HEK293T (cell line): ENCODE measurements around the gene SCNN1G.

Source experiments
- ARNT ChIP-seq: fragments of 450-650 bp; IDR thresholded peaks from 2 replicates; pipeline ENCODE4 v1.6.1; 2017; ENCODE audit warnings: mild to moderate bottlenecking
- BHLHE40 ChIP-seq: fragments of 450-650 bp; IDR thresholded peaks from 2 replicates; pipeline ENCODE4 v1.6.1; 2016; ENCODE audit warnings: mild to moderate bottlenecking, moderate library complexity, borderline replicate concordance
- ELF4 ChIP-seq: fragments of 450-650 bp; IDR thresholded peaks from 2 replicates; pipeline ENCODE4 v1.6.1; 2017; ENCODE audit warnings: antibody characterized with exemption
- FOXA1 ChIP-seq: fragments of 450-650 bp; IDR thresholded peaks from 2 replicates; pipeline ENCODE4 v1.6.1; 2016; ENCODE audit warnings: mild to moderate bottlenecking
- FOXK2 ChIP-seq: fragments of 450-650 bp; IDR thresholded peaks from 2 replicates; pipeline ENCODE4 v1.6.1; 2016; ENCODE audit warnings: mild to moderate bottlenecking
- L3MBTL2 ChIP-seq: fragments of 450-650 bp; conservative IDR thresholded peaks from 2 replicates; pipeline ENCODE4 v1.6.1; 2016; ENCODE audit warnings: mild to moderate bottlenecking
- LEF1 ChIP-seq: fragments of 450-650 bp; IDR thresholded peaks from 2 replicates; pipeline ENCODE4 v1.6.1; 2017; ENCODE audit warnings: mild to moderate bottlenecking, borderline replicate concordance
- SP1 ChIP-seq: fragments of 450-650 bp; IDR thresholded peaks from 2 replicates; pipeline ENCODE4 v1.6.1; 2017
- TARDBP ChIP-seq: fragments of 450-650 bp; IDR thresholded peaks from 2 replicates; pipeline ENCODE4 v1.6.1; 2016

- no peak for TF ChIP-seq FOXA1
- TF ChIP-seq SP1 = no peak
- no peak for TF ChIP-seq FOXK2
- TF ChIP-seq L3MBTL2 = no peak
- TF ChIP-seq TARDBP = no peak
- no peak for TF ChIP-seq ELF4
- no peak for TF ChIP-seq LEF1
- no peak for TF ChIP-seq ARNT
- no peak for TF ChIP-seq BHLHE40
Observed at GRCh38 chr16:23214796-23215195, 32.3 kb downstream of the SCNN1G start.
